HG03558 (cell line): ENCODE measurements around the gene ADORA2A.
"Not testable (repeated sequence)": the region's sequence is repeated elsewhere in the genome, so short reads cannot be mapped to it uniquely, and the experiment has no call there.

Experiments
- ATAC-seq: cut with Tn5 transposase; IDR thresholded peaks from one replicate; pipeline ENCODE4 v1.9.1; 2021; ENCODE audit warnings: moderate number of reproducible peaks; ENCODE audit not compliant: unreplicated experiment; ENCODE audit errors: extremely low read depth

Gene ADORA2A

GRCh38 chr22:24474649-24475255 is 47.4 kb downstream of the ADORA2A start:
- no peak for ATAC-seq

GRCh38 chr22:24481641-24482040 is 54.2 kb downstream of the ADORA2A start:
- ATAC-seq: no peak

GRCh38 chr22:24482575-24482974 is 55.2 kb downstream of the ADORA2A start:
- ATAC-seq: no peak

GRCh38 chr22:24482998-24483397 is 55.6 kb downstream of the ADORA2A start:
- no peak for ATAC-seq

GRCh38 chr22:24483976-24484545 is 56.7 kb downstream of the ADORA2A start:
- ATAC-seq: no peak

- no peak for ATAC-seq
Observed at GRCh38 chr22:24485170-24485569, 57.8 kb downstream of the ADORA2A start.

GRCh38 chr22:24485608-24486007 is 58.2 kb downstream of the ADORA2A start:
- no peak for ATAC-seq

GRCh38 chr22:24486501-24486921 is 59.1 kb downstream of the ADORA2A start:
- no peak for ATAC-seq

- no peak for ATAC-seq
Observed at GRCh38 chr22:24489011-24489410, 61.6 kb downstream of the ADORA2A start.

GRCh38 chr22:24489434-24489833 is 62.0 kb downstream of the ADORA2A start:
- ATAC-seq: not testable (repeated sequence)
